A549 (cell line): ENCODE measurements around the gene DPEP1.

ENCODE experiments used
- CBX8 ChIP-seq: fragments of 200-600 bp; sonication (generic); IDR thresholded peaks from 2 replicates; pipeline ENCODE4 v1.6.1; 2016
- CEBPB ChIP-seq, 2 experiments: fragments of >200 bp in 1 of 2; sonication (Bioruptor Twin) in 1 of 2; formaldehyde crosslinking in 1 of 2; IDR thresholded peaks; 2 replicates each; pipeline ENCODE4 v1.6.1; 2012 to 2016
- CHD2 ChIP-seq: fragments of 150-350 bp; IDR thresholded peaks from 2 replicates; pipeline ENCODE4 v1.6.1; 2014; ENCODE audit warnings: low read length; ENCODE audit not compliant: partially characterized antibody
- CTCF ChIP-seq: fragments of >200 bp; sonication (Bioruptor Twin); formaldehyde crosslinking; IDR thresholded peaks from 3 replicates; pipeline ENCODE4 v1.5.1; 2016
- POLR2A ChIP-seq: IDR thresholded peaks from 2 replicates; pipeline ENCODE4 v1.6.1; 2012; ENCODE audit warnings: mild to moderate bottlenecking, low read length
- RAD21 ChIP-seq, 2 experiments: fragments of >200 bp in 1 of 2; sonication (Bioruptor Twin) in 1 of 2; formaldehyde crosslinking in 1 of 2; IDR thresholded peaks in 1 of 2; conservative IDR thresholded peaks in 1 of 2; 2 replicates in 1 of 2; 3 replicates in 1 of 2; pipeline ENCODE4 v1.6.1; 2012 to 2018; ENCODE audit warnings: inconsistent platforms in 1 of 2
- RFX5 ChIP-seq: fragments of 450-650 bp; IDR thresholded peaks from 2 replicates; pipeline ENCODE4 v1.7.1; 2014; ENCODE audit warnings: antibody characterized with exemption, mild to moderate bottlenecking, moderate library complexity
- TP53 ChIP-seq: fragments of 250-450 bp; sonication (Bioruptor Pico); IDR thresholded peaks from 2 replicates; pipeline ENCODE4 v1.5.0; 2021; ENCODE audit warnings: mild to moderate bottlenecking, moderate library complexity

GRCh38 chr16:89633064-89633631 lies 19.7 kb downstream of the DPEP1 start:
- no peak for TF ChIP-seq CHD2
- no peak for TF ChIP-seq CEBPB (IDR thresholded peaks at IDR 0.05)
- no peak for TF ChIP-seq CBX8
- no peak for TF ChIP-seq CTCF
- peak; percentile 54 for TF ChIP-seq POLR2A
- no peak for TF ChIP-seq TP53
- no peak for TF ChIP-seq RFX5
- no peak for TF ChIP-seq RAD21 (conservative IDR thresholded peaks at IDR 0.05 in 1 of 2, IDR thresholded peaks at IDR 0.05 in 1 of 2)
